IMR-90 (cell line): ENCODE data around the gene COX19. TPM values are rescaled to one million over a fixed set of nuclear protein-coding genes. Genes with fewer than 3 reads are reported as not detected.

Source experiments
- ATAC-seq: fragments of 200-7000 bp; cut with Tn5 transposase; 2 replicates; pipeline ENCODE4 v1.9.1; 2020; ENCODE audit warnings: low read depth, mild to moderate bottlenecking, moderate library complexity
- Bru-seq: library from RNA; stranded (reverse); fragments of 400-500 nt; gene quantifications from one replicate; lab custom pipeline; 2021; lab: Mats Ljungman, UMichigan
- BruChase-seq, 2 experiments: library from RNA; stranded (reverse); fragments of 400-500 nt; gene quantifications; one replicate each; lab custom pipeline; 2021; lab: Mats Ljungman, UMichigan
- BruUV-seq: library from RNA; stranded (reverse); fragments of 400-500 nt; replicated peaks from 2 replicates; lab custom pipeline; 2021; lab: Mats Ljungman, UMichigan
- CTCF ChIA-PET: fragments of 300-600 bp; formaldehyde crosslinking; extraction: SDS; loops from one replicate; lab custom pipeline; 2021; ENCODE audit warnings: antibody characterized with exemption; lab: Yijun Ruan, JAX
- POLR2A ChIA-PET: fragments of 300-600 bp; sonication (Branson Sonifier 250); formaldehyde crosslinking; loops from one replicate; lab custom pipeline; 2022; ENCODE audit warnings: antibody characterized with exemption; ENCODE audit not compliant: unreplicated experiment; lab: Charles Lee
- DNase-seq: peaks from one replicate; pipeline ENCODE4 v3.0.0; 2013
- H2AFZ ChIP-seq: replicated peaks from 2 replicates; pipeline ENCODE3; 2013; ENCODE audit warnings: low read length, mild to moderate bottlenecking; ENCODE audit not compliant: poor library complexity
- H2AK5ac ChIP-seq: 2 replicates; pipeline ENCODE4 v1.6.1; 2013; ENCODE audit warnings: low read depth, low read length, inconsistent platforms
- H2AK9ac ChIP-seq: replicated peaks from 2 replicates; pipeline ENCODE3; 2013; ENCODE audit warnings: mild to moderate bottlenecking, low read depth, low read length, moderate library complexity; ENCODE audit not compliant: poor library complexity
- H2BK120ac ChIP-seq: 2 replicates; pipeline ENCODE4 v1.6.1; 2013; ENCODE audit warnings: low read depth, low read length, inconsistent platforms
- H2BK15ac ChIP-seq: 3 replicates; pipeline ENCODE4 v1.6.1; 2013; ENCODE audit warnings: low read depth, low read length, inconsistent platforms
- H2BK20ac ChIP-seq: 2 replicates; pipeline ENCODE4 v1.6.1; 2013; ENCODE audit warnings: low read depth, mild to moderate bottlenecking, inconsistent platforms, low read length, moderate library complexity
- H2BK5ac ChIP-seq: 2 replicates; pipeline ENCODE4 v1.6.1; 2013; ENCODE audit warnings: mild to moderate bottlenecking, low read depth, low read length, inconsistent platforms; ENCODE audit not compliant: poor library complexity, severe bottlenecking
- H3K14ac ChIP-seq: replicated peaks from 2 replicates; pipeline ENCODE4 v1.6.1; 2013; ENCODE audit warnings: low read depth, low read length, inconsistent platforms
- H3K18ac ChIP-seq: 2 replicates; pipeline ENCODE4 v1.6.1; 2013; ENCODE audit warnings: low read depth, low read length, control low read depth
- H3K23ac ChIP-seq: 2 replicates; pipeline ENCODE4 v1.6.1; 2013; ENCODE audit warnings: low read depth, low read length, inconsistent platforms
- H3K27ac ChIP-seq: 2 replicates; pipeline ENCODE4 v1.5.1; 2013; ENCODE audit warnings: mild to moderate bottlenecking, control low read depth, low read length; ENCODE audit not compliant: insufficient read depth
- H3K27me3 ChIP-seq: 2 replicates; pipeline ENCODE4 v1.6.1; 2013; ENCODE audit warnings: low read length; ENCODE audit not compliant: control insufficient read depth, insufficient read depth
- H3K36me3 ChIP-seq: 2 replicates; pipeline ENCODE4 v1.6.1; 2013; ENCODE audit warnings: low read length, mixed read lengths; ENCODE audit not compliant: control insufficient read depth, insufficient read depth
- H3K4ac ChIP-seq: 2 replicates; pipeline ENCODE4 v1.6.1; 2013; ENCODE audit warnings: low read depth, low read length, inconsistent platforms
- H3K4me1 ChIP-seq: 2 replicates; pipeline ENCODE4 v1.6.1; 2013; ENCODE audit warnings: low read length, mixed read lengths; ENCODE audit not compliant: control insufficient read depth, insufficient read depth
- H3K4me2 ChIP-seq: 2 replicates; pipeline ENCODE4 v1.6.1; 2013; ENCODE audit warnings: low read depth, mild to moderate bottlenecking, control low read depth, low read length, moderate library complexity
- H3K4me3 ChIP-seq: 2 replicates; pipeline ENCODE4 v1.5.1; 2013; ENCODE audit warnings: low read depth, mild to moderate bottlenecking, control low read depth, low read length, moderate library complexity; ENCODE audit not compliant: insufficient read depth
- H3K56ac ChIP-seq: 2 replicates; pipeline ENCODE4 v1.6.1; 2013; ENCODE audit warnings: low read length, inconsistent platforms; ENCODE audit not compliant: insufficient read depth; ENCODE audit errors: extremely low read depth
- H3K79me1 ChIP-seq, 2 experiments: 2 replicates each; pipeline ENCODE4 v1.6.1; 2013; ENCODE audit warnings: low read length in 2 of 2, inconsistent platforms in 1 of 2, low read depth in 1 of 2
- H3K9ac ChIP-seq: 2 replicates; pipeline ENCODE4 v1.6.1; 2013; ENCODE audit warnings: low read depth, low read length, control low read depth
- H3K9me1 ChIP-seq: 2 replicates; pipeline ENCODE4 v1.6.1; 2013; ENCODE audit warnings: low read length, inconsistent platforms; ENCODE audit not compliant: insufficient read depth
- H3K9me3 ChIP-seq: 2 replicates; pipeline ENCODE4 v1.6.1; 2013; ENCODE audit warnings: low read length; ENCODE audit not compliant: control insufficient read depth, insufficient read depth
- H4K20me1 ChIP-seq: 2 replicates; pipeline ENCODE4 v1.6.1; 2013; ENCODE audit warnings: low read length, inconsistent platforms; ENCODE audit not compliant: insufficient read depth
- H4K5ac ChIP-seq: 2 replicates; pipeline ENCODE4 v1.6.1; 2013; ENCODE audit warnings: mild to moderate bottlenecking, low read depth, low read length, control low read depth
- H4K8ac ChIP-seq, 2 experiments: 2 replicates each; pipeline ENCODE4 v1.6.1; 2013; ENCODE audit warnings: low read depth in 2 of 2, low read length in 2 of 2, control low read depth in 1 of 2, inconsistent platforms in 1 of 2
- H4K91ac ChIP-seq: 2 replicates; pipeline ENCODE4 v1.6.1; 2013; ENCODE audit warnings: low read depth, low read length, inconsistent platforms; ENCODE audit not compliant: insufficient read depth
- BHLHE40 ChIP-seq: fragments of 150-350 bp; IDR thresholded peaks from 2 replicates; pipeline ENCODE4 v1.6.1; 2016; ENCODE audit warnings: mild to moderate bottlenecking, low read depth, low read length
- CEBPB ChIP-seq: IDR thresholded peaks from 2 replicates; pipeline ENCODE4 v1.6.1; 2012; ENCODE audit warnings: low read depth, low read length, improper control_type of control experiment
- CHD1 ChIP-seq: IDR thresholded peaks from 2 replicates; pipeline ENCODE4 v1.6.1; 2012; ENCODE audit warnings: low read depth, low read length, improper control_type of control experiment
- ELK1 ChIP-seq: fragments of 150-350 bp; IDR thresholded peaks from 2 replicates; pipeline ENCODE4 v1.6.1; 2016; ENCODE audit warnings: low read depth, mild to moderate bottlenecking, low read length, moderate library complexity, borderline replicate concordance
- FOS ChIP-seq: fragments of 150-350 bp; IDR thresholded peaks from 2 replicates; pipeline ENCODE4 v1.6.1; 2016; ENCODE audit warnings: low read depth, low read length
- MAZ ChIP-seq: IDR thresholded peaks from 2 replicates; pipeline ENCODE4 v1.6.1; 2012; ENCODE audit warnings: low read depth, mild to moderate bottlenecking, low read length, improper control_type of control experiment, moderate library complexity, borderline replicate concordance
- NFE2L2 ChIP-seq: fragments of 150-350 bp; IDR thresholded peaks from 2 replicates; pipeline ENCODE4 v1.6.1; 2016; ENCODE audit warnings: low read depth, mild to moderate bottlenecking, low read length
- POLR2A ChIP-seq: IDR thresholded peaks from 2 replicates; pipeline ENCODE4 v1.6.1; 2012; ENCODE audit warnings: mild to moderate bottlenecking, low read depth, low read length
- RAD21 ChIP-seq: IDR thresholded peaks from 2 replicates; pipeline ENCODE4 v1.6.1; 2012; ENCODE audit warnings: low read length, improper control_type of control experiment
- RCOR1 ChIP-seq: IDR thresholded peaks from 2 replicates; pipeline ENCODE4 v1.6.1; 2012; ENCODE audit warnings: mild to moderate bottlenecking, low read length, improper control_type of control experiment; ENCODE audit not compliant: insufficient replicate concordance
- RFX5 ChIP-seq: IDR thresholded peaks from 2 replicates; pipeline ENCODE4 v1.8.0; 2012; ENCODE audit warnings: low read depth, mild to moderate bottlenecking, low read length, moderate library complexity
- SMC3 ChIP-seq: fragments of 150-350 bp; IDR thresholded peaks from 2 replicates; pipeline ENCODE4 v1.6.1; 2016; ENCODE audit warnings: low read depth, mild to moderate bottlenecking, antibody characterized with exemption, low read length, moderate library complexity
- USF2 ChIP-seq: fragments of 150-350 bp; IDR thresholded peaks from 2 replicates; pipeline ENCODE4 v1.6.1; 2017; ENCODE audit warnings: mild to moderate bottlenecking, antibody characterized with exemption, low read length, low read depth
- WGBS, 2 experiments: methylation state at CpG; one replicate each; pipeline versions ENCODE4 v1.1.5 to v1.1.7; 2013; ENCODE audit warnings: missing lambda C conversion rate in 2 of 2; ENCODE audit not compliant: insufficient read length in 1 of 2; ENCODE audit errors: extremely low coverage in 2 of 2; 5-methylcytosine and 5-hydroxymethylcytosine counted together
- dilution Hi-C: fragments of 300-500 bp; cut with HindIII; formaldehyde crosslinking; loops from one replicate; pipeline ENCODE4 v1.14.3; 2018; ENCODE audit warnings: low sequenced_read_pairs; ENCODE audit not compliant: unreplicated experiment
- in situ Hi-C: fragments of 300-500 bp; cut with MboI; formaldehyde crosslinking; loops from 3 replicates; pipeline ENCODE4 v1.14.3; 2019; ENCODE audit warnings: low sequenced_read_pairs, inconsistent platforms, mixed read lengths
- intact Hi-C: fragments of 100-400 bp; cut with micrococcal nuclease; formaldehyde crosslinking; loops from 2 replicates; pipeline ENCODE4 v1.10.0; 2022
- long read RNA-seq: library from polyadenylated mRNA; unstranded; transcript quantifications from one replicate; pipeline ENCODE4 v2.0.0, GENCODE V29; 2021; ENCODE audit not compliant: unreplicated experiment
- polyA plus RNA-seq, 3 experiments: library from polyadenylated mRNA; depleted of rRNA; stranded (reverse); fragments of >200 nt; gene quantifications; 2 replicates each; pipeline ENCODE4 v1.2.3, GENCODE V29; 2012; ENCODE audit warnings: low replicate concordance in 1 of 3
- total RNA-seq: library from RNA; depleted of rRNA; stranded (reverse); fragments of >200 nt; gene quantifications from 2 replicates; pipeline ENCODE4 v1.2.3, GENCODE V29; 2012; rRNA removed

The COX19 gene
- 3.9 and 6.4 TPM in 2 replicates for total RNA-seq
- 7.3 and 7.8 TPM in 2 replicates for polyA plus RNA-seq (2012; rRNA removed)
- polyA plus RNA-seq (2012; cell fraction: cytosol; rRNA removed): 4.9 and 5.4 TPM in 2 replicates
- 18.9 and 24.1 TPM in 2 replicates for polyA plus RNA-seq (2012; cell fraction: nucleus; rRNA removed; ENCODE audit: low replicate concordance)
- percentile 80 among the genes with signal in this experiment for Bru-seq, nascent RNA
- percentile 86 among the genes with signal in this experiment for BruChase-seq, experiment 1, labeled RNA remaining after a 6-hour chase
- percentile 83 among the genes with signal in this experiment for BruChase-seq, experiment 2, labeled RNA remaining after a 2-hour chase
- long read RNA-seq, transcript COX19-201 (3 exons, 3,666 nt): major isoform, 11 of 29 reads
- long read RNA-seq, partial matches to known transcripts: 1 of 29 reads
- long read RNA-seq, other reads (novel, unspliced or antisense): 16 of 29 reads

- Histone ChIP-seq H3K9me1 (no peaks in the 10 kb centered on the region; the same call in 1 of the 2 replicates), H4K8ac (peak within 1 kb of the TSS; percentile 58 to 97; a peak in 3 of 4 replicates), H3K79me1 (peaks cover 21 to 43% of the 10 kb centered on the region in 2 experiments), H4K20me1 (peaks cover 41% of the 10 kb centered on the region), H2BK5ac (peak within 1 kb of the TSS; percentile 79), H3K9me3 (no peaks in the 10 kb centered on the region), H3K4me2 (peak within 1 kb of the TSS; percentile 88), H2BK20ac (no peak within 1 kb of the TSS), H3K27me3 (no peaks in the 10 kb centered on the region), H3K23ac (peak within 1 kb of the TSS; percentile 93; the same call in 1 of the 2 replicates), H3K27ac (peak within 1 kb of the TSS; percentile 87), H2AK5ac (peak within 1 kb of the TSS; percentile 91), H2AFZ (peak within 1 kb of the TSS; percentile 98), H4K5ac (peak within 1 kb of the TSS; percentile 90), H4K91ac (peak within 1 kb of the TSS; percentile 55; the same call in 1 of the 2 replicates), H2BK120ac (no peak within 1 kb of the TSS), H3K9ac (peak within 1 kb of the TSS; percentile 80), H2AK9ac (peak within 1 kb of the TSS; percentile 95), H3K56ac (peak within 1 kb of the TSS; percentile 35), H3K4ac (peak within 1 kb of the TSS; percentile 90), H3K36me3 (peaks cover 13% of the 10 kb centered on the region), H2BK15ac (peak within 1 kb of the TSS; percentile 47; the same call in 1 of the 3 replicates), H3K4me1 (peaks cover 4% of the 10 kb centered on the region), H3K18ac (peak within 1 kb of the TSS; percentile 27; the same call in 1 of the 2 replicates), H3K4me3 (peak within 1 kb of the TSS; percentile 89), H3K14ac (peak within 1 kb of the TSS; percentile 85)
- DNase-seq (peak; percentile 87), ATAC-seq (peak; percentile 99)
- ChIA-PET POLR2A (interaction anchor here (1.0 kb wide), 1 partner anchor 84 kb away, joined by 3 read pairs; no protein-coding TSS in a partner anchor), CTCF (interaction anchor here (0.8 to 3.6 kb wide), 2 partner anchors 18 to 84 kb away, joined by 3 to 11 read pairs; no protein-coding TSS in a partner anchor)
- intact Hi-C loops (no loop called here), dilution Hi-C loops (no loop called here), in situ Hi-C loops (no loop called here)
- no TSS peak for BruUV-seq
- WGBS, 2 experiments: 0% methylated on average over 64 of the region's 78 CpGs; no CpG with 5 or more reads in 1 of the 2 experiments
- TF ChIP-seq POLR2A (peak; percentile 85), CHD1 (no peak; the same call in 1 of the 2 replicates), RFX5 (no peak), ELK1 (no peak), SMC3 (no peak), CEBPB (peak; percentile 76), RAD21 (no peak), NFE2L2 (no peak), BHLHE40 (no peak), USF2 (peak; percentile 59), FOS (peak; percentile 72), RCOR1 (no peak), MAZ (peak; percentile 66)
Observed at GRCh38 chr7:974820-975681, at the start of gene COX19. TSS of gene COX19 (minus strand) at chr7:975549. CDS start at chr7:975509, 40 bp downstream.
